VCaP (cell line): ENCODE data around the gene CHI3L1.

Source experiments
- H3K27ac ChIP-seq: fragments of 450-650 bp; 2 replicates; pipeline ENCODE4 v1.5.1; 2017
- TF ChIP-seq, protein P1 (sequence below): fragments of 450-650 bp; conservative IDR thresholded peaks from 2 replicates; pipeline ENCODE4 v1.5.1; 2017; ENCODE audit warnings: mild to moderate bottlenecking, moderate library complexity

CHI3L1 gene

DNA sequence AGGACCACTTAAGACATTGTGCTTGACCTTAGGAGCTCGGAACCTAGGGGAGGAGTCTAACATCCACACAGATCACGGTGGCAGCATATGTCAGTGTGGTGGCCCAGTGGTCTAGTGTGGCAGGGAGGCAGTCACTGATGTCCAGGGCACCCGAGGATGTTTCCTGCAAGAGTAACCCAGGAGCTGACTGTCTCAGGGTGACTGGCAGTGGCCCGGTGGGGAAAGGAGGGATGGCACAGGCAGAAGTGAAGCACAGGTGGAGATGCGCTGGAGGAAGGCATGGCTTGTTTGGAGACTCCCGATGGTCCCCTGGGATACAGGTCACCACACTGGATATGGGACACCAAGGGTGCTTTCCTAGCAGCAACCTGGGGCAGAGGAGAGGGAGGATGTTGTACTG is 26.6 kb upstream of the CHI3L1 start:
- H3K27ac ChIP-seq, result no peak overlapping the region
- TF ChIP-seq, protein P1, sequence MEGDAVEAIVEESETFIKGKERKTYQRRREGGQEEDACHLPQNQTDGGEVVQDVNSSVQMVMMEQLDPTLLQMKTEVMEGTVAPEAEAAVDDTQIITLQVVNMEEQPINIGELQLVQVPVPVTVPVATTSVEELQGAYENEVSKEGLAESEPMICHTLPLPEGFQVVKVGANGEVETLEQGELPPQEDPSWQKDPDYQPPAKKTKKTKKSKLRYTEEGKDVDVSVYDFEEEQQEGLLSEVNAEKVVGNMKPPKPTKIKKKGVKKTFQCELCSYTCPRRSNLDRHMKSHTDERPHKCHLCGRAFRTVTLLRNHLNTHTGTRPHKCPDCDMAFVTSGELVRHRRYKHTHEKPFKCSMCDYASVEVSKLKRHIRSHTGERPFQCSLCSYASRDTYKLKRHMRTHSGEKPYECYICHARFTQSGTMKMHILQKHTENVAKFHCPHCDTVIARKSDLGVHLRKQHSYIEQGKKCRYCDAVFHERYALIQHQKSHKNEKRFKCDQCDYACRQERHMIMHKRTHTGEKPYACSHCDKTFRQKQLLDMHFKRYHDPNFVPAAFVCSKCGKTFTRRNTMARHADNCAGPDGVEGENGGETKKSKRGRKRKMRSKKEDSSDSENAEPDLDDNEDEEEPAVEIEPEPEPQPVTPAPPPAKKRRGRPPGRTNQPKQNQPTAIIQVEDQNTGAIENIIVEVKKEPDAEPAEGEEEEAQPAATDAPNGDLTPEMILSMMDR, result no peak

DNA sequence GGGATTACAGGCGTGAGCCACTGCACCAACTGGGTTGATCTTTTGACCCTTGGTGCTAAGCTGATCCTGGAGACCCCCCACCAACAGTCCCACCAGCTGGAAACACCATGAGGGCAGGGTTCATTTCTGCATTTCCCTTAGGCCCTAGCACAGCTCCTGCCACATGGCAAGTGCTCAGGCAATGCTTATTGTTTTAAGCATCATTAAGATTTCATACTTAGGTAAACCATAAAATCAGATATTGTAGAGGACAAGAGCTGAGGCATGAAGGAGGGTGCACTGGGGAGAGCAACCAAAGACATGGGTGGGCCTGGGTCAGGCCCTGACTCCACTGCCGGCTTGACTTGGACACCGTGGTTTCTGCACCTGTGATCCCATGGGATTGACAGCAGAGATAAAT is 25.3 kb upstream of the CHI3L1 start:
- TF ChIP-seq, protein P1, result no peak
- H3K27ac ChIP-seq, result no peak overlapping the region

DNA sequence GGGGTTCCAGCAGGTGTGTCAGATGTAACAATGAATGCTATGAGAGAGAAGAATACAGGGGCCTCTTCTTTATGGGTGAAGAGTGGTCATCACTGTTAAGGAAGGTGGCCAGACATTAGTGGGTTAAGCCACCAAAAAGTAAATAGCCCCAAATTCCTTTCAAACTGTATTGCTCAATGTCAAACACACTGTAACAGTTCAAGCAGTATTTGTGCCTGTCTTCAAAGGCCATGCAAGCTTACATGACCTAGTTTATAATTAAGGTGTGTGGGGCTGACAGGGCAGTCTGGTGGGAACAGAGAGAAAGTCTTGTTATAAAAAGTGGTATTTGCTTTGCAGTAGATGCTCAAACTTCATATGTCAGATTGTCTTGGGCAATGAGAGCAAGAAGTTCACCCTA is 24.5 kb upstream of the CHI3L1 start:
- TF ChIP-seq, protein P1, result no peak
- no peak overlapping the region for H3K27ac ChIP-seq

DNA sequence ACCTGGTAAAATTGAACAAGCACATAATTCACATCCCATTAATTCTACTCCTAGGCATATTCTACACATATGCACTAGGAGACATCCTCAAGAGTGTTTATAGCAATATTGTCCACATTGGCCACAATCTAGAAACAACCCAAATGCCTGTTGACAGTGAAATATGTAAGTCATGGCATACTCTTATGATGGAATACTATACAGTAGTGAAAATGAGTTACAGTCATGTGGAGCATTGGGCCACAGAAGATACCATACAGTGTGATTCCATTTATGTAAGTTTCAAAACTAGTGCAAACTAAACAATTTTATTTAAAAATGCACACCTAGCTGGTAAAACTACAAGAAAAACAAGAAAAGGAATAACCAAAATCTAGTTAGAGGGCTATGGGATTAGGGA is 23.8 kb upstream of the CHI3L1 start:
- TF ChIP-seq, protein P1, result no peak
- H3K27ac ChIP-seq, result no peak overlapping the region

DNA sequence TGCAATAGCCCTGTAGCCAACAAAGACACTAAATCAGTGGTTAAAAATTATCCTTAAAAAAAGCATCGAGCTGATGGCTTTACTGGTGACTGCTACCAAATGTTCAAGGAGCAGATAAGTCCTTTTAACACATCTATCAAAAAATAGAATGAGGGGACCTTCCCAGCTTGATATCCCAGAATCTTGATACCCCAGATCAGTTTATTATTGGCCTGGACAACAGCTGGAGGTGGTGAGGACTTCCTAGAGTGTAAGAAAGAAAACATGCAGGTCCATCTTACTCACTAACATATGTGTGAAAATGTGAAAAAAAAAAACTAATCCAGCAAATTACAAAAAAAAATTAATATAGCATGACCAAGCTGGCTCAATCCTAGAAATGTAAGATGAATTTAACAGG is 21.7 kb upstream of the CHI3L1 start:
- TF ChIP-seq, protein P1, result no peak
- H3K27ac ChIP-seq, result no peak overlapping the region

DNA sequence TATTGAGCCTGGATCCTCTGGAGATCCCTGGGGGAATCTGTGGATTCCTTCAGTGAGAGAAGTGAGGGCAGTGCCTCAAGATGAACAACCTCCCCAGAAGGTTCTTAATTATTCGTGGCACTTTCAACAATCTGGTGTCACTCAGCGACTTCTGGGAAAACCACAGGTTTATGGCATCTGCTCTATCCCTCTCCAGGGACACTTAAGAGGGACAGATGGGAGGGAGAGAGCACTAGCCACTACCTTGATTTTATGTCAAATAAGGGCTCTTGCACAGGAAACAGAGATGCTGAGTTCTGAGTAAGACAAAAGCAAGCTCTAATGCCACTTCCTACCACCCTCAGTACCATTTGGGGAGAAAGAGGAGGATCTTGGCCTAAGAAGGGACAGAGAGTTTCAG is 21.2 kb upstream of the CHI3L1 start:
- TF ChIP-seq, protein P1, result no peak
- no peak overlapping the region for H3K27ac ChIP-seq

DNA sequence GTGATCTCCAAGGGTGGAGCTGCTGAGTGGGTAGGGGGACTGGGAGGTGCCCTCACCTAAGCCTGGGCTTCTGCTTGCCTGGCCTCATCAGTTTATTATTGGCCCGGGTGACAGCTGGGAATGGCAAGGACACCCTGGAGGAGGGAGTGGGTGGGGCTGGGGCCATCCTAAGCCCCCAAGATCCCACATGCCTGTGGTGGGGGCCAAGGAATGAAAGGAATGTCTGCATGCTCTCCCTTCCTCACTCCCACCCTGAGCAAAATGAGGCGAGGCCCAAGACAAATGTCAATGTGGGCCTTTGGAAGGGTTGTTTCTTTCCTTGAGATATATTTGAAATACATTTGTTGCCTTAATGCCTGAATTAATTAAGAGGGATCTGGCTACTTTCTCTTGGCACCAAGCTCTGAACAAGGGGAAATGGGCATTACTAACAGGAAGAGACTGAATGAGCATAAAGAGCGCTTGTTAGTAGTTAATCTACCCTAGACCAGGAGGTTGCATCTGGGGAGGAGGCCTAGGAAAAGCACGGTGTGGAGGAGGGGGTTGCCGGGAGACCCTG is 19.7 kb upstream of the CHI3L1 start:
- no peak overlapping the region for H3K27ac ChIP-seq
- TF ChIP-seq, protein P1, result no peak
